Keratinocyte (primary cell): ENCODE data around the gene NOS3. TPM values are rescaled to one million over a fixed set of nuclear protein-coding genes. Genes with fewer than 3 reads are reported as not detected.

Source experiments
- DNase-seq: peaks from one replicate; pipeline ENCODE4 v3.0.0-alpha.2; 2011; ENCODE audit warnings: low read depth, missing footprints, low spot score
- FAIRE-seq: peaks from 2 replicates; lab custom pipeline; 2011; peaks lifted over from hg19 to GRCh38; lab: Jason Lieb, UNC
- H2AFZ ChIP-seq: 2 replicates; pipeline ENCODE4 v1.6.0; 2012; ENCODE audit warnings: low read length, control low read depth, inconsistent platforms; ENCODE audit not compliant: control insufficient read depth
- H3K27ac ChIP-seq: 2 replicates; pipeline ENCODE4 v1.5.1; 2011; ENCODE audit warnings: low read length; ENCODE audit not compliant: control insufficient read depth, insufficient read depth
- H3K27me3 ChIP-seq: 3 replicates; pipeline ENCODE4 v1.6.0; 2011; ENCODE audit warnings: low read length; ENCODE audit not compliant: control insufficient read depth, insufficient read depth; ENCODE audit errors: extremely low read depth
- H3K36me3 ChIP-seq, 2 experiments: 2 replicates in 1 of 2; 3 replicates in 1 of 2; pipeline ENCODE4 v1.5.1; 2011; ENCODE audit warnings: low read length in 2 of 2, mild to moderate bottlenecking in 1 of 2; ENCODE audit not compliant: control insufficient read depth in 2 of 2, insufficient read depth in 2 of 2; ENCODE audit errors: extremely low read depth in 1 of 2
- H3K4me1 ChIP-seq: 3 replicates; pipeline ENCODE4 v1.5.1; 2011; ENCODE audit warnings: low read length; ENCODE audit not compliant: control insufficient read depth, insufficient read depth; ENCODE audit errors: extremely low read depth
- H3K4me2 ChIP-seq: 3 replicates; pipeline ENCODE4 v1.6.0; 2011; ENCODE audit warnings: low read depth, low read length; ENCODE audit not compliant: control insufficient read depth, insufficient read depth; ENCODE audit errors: extremely low read depth
- H3K4me3 ChIP-seq, 3 experiments: fragments of 200-600 bp in 1 of 3; sonication (generic) in 1 of 3; 2 replicates in 2 of 3; 3 replicates in 1 of 3; pipeline ENCODE4 v1.5.1; 2011 to 2016; ENCODE audit warnings: low read length in 3 of 3, mild to moderate bottlenecking in 3 of 3, control low read depth in 2 of 3, inconsistent platforms in 1 of 3, low read depth in 1 of 3, mixed read lengths in 1 of 3, mixed run types in 1 of 3, moderate library complexity in 1 of 3; ENCODE audit not compliant: control insufficient read depth in 2 of 3, insufficient read depth in 2 of 3; ENCODE audit errors: extremely low read depth in 1 of 3
- H3K79me2 ChIP-seq: 2 replicates; pipeline ENCODE4 v1.6.0; 2012; ENCODE audit warnings: low read length; ENCODE audit not compliant: control insufficient read depth, insufficient read depth
- H3K9ac ChIP-seq: 3 replicates; pipeline ENCODE4 v1.6.0; 2011; ENCODE audit warnings: low read length; ENCODE audit not compliant: control insufficient read depth, insufficient read depth; ENCODE audit errors: extremely low read depth
- H3K9me1 ChIP-seq: 3 replicates; pipeline ENCODE4 v1.6.0; 2011; ENCODE audit warnings: low read length; ENCODE audit not compliant: control insufficient read depth, insufficient read depth; ENCODE audit errors: extremely low read depth
- H3K9me3 ChIP-seq: 2 replicates; pipeline ENCODE4 v1.5.1; 2012; ENCODE audit warnings: low read depth, low read length; ENCODE audit not compliant: control insufficient read depth
- H4K20me1 ChIP-seq: 3 replicates; pipeline ENCODE4 v1.6.0; 2011; ENCODE audit warnings: low read length; ENCODE audit not compliant: control insufficient read depth, insufficient read depth; ENCODE audit errors: extremely low read depth
- CTCF ChIP-seq, 3 experiments: IDR thresholded peaks in 1 of 3; conservative IDR thresholded peaks in 1 of 3; optimal IDR thresholded peaks in 1 of 3; 2 replicates in 2 of 3; 3 replicates in 1 of 3; pipeline versions ENCODE3 to v1.5.1; 2011; ENCODE audit warnings: low read length in 3 of 3, mild to moderate bottlenecking in 3 of 3, moderate library complexity in 2 of 3, control low read depth in 1 of 3, inconsistent platforms in 1 of 3; ENCODE audit not compliant: insufficient read depth in 2 of 3; ENCODE audit errors: extremely low read depth in 1 of 3
- EZH2 ChIP-seq: IDR thresholded peaks from one replicate; pipeline ENCODE4 v1.6.1; 2012; ENCODE audit warnings: inconsistent platforms, mild to moderate bottlenecking, low read length, moderate library complexity
- dilution Hi-C: fragments of 300-500 bp; cut with MboI; formaldehyde crosslinking; loops from one replicate; pipeline ENCODE4 v1.7.0; 2020; ENCODE audit warnings: low sequenced_read_pairs; ENCODE audit not compliant: extremely low pct_ligation_motif_present
- polyA plus RNA-seq, 5 experiments: library from polyadenylated mRNA; depleted of rRNA in 3 of 5; stranded (reverse) in 3 of 5; stranded (forward) in 1 of 5; unstranded in 1 of 5; fragments of >200 nt; gene quantifications; 1 replicate in 1 of 5; 2 replicates in 3 of 5; 3 replicates in 1 of 5; pipeline versions ENCODE4 v1.2.1 to v1.2.3, GENCODE V29; 2011 to 2012; ENCODE audit warnings: missing spikeins in 2 of 5, low read depth in 1 of 5, low replicate concordance in 1 of 5

Gene NOS3
- polyA plus RNA-seq, 1 donor (not counting 4 experiments of a cell fraction or from before 2014, with no cell fraction given), result 0.77 TPM

- no peak overlapping the region for H2AFZ ChIP-seq
- no peak overlapping the region for H3K9ac ChIP-seq
- peaks cover 12% of the 10 kb centered on the region for H3K9me3 ChIP-seq
- no peak overlapping the region for H3K27ac ChIP-seq
- dilution Hi-C loops, result no loop called here
- no peaks in the 10 kb centered on the region for H4K20me1 ChIP-seq
- no peaks in the 10 kb centered on the region for H3K4me1 ChIP-seq
- no peak for FAIRE-seq
- TF ChIP-seq EZH2, result no peak
- TF ChIP-seq CTCF (optimal IDR thresholded peaks at IDR 0.05 in 1 of 3, IDR thresholded peaks at IDR 0.05 in 1 of 3, conservative IDR thresholded peaks at IDR 0.05 in 1 of 3; ENCODE audit: extremely low read depth in 1 of 3, insufficient read depth in 2 of 3, low read length in 3 of 3), result no peak
- H3K4me3 ChIP-seq, result no peak overlapping the region
- no peaks in the 10 kb centered on the region for H3K36me3 ChIP-seq
- no peaks in the 10 kb centered on the region for H3K9me1 ChIP-seq
- no peak overlapping the region for H3K4me2 ChIP-seq
- H3K27me3 ChIP-seq, result no peaks in the 10 kb centered on the region
- no peaks in the 10 kb centered on the region for H3K79me2 ChIP-seq
- DNase-seq, result no peak
Measured at GRCh38 chr7:150992833-150993302, 2.1 kb downstream of the NOS3 start.

GRCh38 chr7:150993511-150993910 lies 2.7 kb downstream of the NOS3 start:
- Histone ChIP-seq H3K36me3 (no peaks in the 10 kb centered on the region), H3K27ac (no peak overlapping the region), H3K27me3 (no peaks in the 10 kb centered on the region), H4K20me1 (no peaks in the 10 kb centered on the region), H3K9me1 (no peaks in the 10 kb centered on the region), H3K4me1 (no peaks in the 10 kb centered on the region), H3K4me2 (no peak overlapping the region), H2AFZ (no peak overlapping the region), H3K79me2 (no peaks in the 10 kb centered on the region), H3K4me3 (no peak overlapping the region), H3K9ac (no peak overlapping the region), H3K9me3 (peaks cover 12% of the 10 kb centered on the region)
- dilution Hi-C loops, result no loop called here
- TF ChIP-seq CTCF (optimal IDR thresholded peaks at IDR 0.05 in 1 of 3, IDR thresholded peaks at IDR 0.05 in 1 of 3, conservative IDR thresholded peaks at IDR 0.05 in 1 of 3; ENCODE audit: extremely low read depth in 1 of 3, insufficient read depth in 2 of 3, low read length in 3 of 3) (no peak), EZH2 (no peak)
- FAIRE-seq, result no peak
- DNase-seq, result no peak
